ENCODE measurements around the gene ADGRL2. TPM values are rescaled to one million over a fixed set of nuclear protein-coding genes. Genes with fewer than 3 reads are reported as not detected.

ADGRL2 gene
- polyA plus RNA-seq, 1 donor (not counting 4 experiments of a cell fraction or from before 2014, with no cell fraction given), result 6.6 TPM

DNA sequence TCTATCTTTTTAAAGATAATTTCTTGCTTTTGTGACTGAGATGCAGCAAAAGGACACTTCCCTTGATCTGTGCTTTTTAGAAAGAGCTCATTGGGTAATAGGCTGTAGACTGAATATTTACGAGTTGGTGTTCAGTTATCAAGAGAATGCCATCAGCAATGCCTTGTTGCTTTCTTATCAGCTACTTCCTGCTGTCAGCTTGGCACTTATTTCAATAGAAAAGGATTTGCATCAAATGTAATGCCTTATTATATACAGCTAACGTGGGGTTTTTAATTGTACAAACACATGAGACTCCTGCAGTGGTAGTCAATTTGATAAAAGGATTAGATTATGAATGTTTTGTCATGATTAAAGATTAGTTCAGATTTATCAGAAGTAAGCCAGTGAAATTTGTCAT is 122.2 kb downstream of the ADGRL2 start:
- Histone ChIP-seq H3K4me3 (ENCODE audit: control insufficient read depth in 2 of 3, extremely low read depth in 1 of 3, insufficient read depth in 2 of 3, low read depth in 1 of 3, low read length in 3 of 3) (no peak overlapping the region), H3K4me2 (ENCODE audit: control insufficient read depth, extremely low read depth, insufficient read depth, low read depth, low read length) (no peak overlapping the region), H2AFZ (ENCODE audit: control insufficient read depth, low read length) (no peak overlapping the region), H3K79me2 (ENCODE audit: control insufficient read depth, insufficient read depth, low read length) (no peaks in the 10 kb centered on the region), H3K9me1 (ENCODE audit: control insufficient read depth, extremely low read depth, insufficient read depth, low read length) (no peaks in the 10 kb centered on the region), H3K27me3 (ENCODE audit: control insufficient read depth, extremely low read depth, insufficient read depth, low read length) (no peaks in the 10 kb centered on the region), H3K9me3 (ENCODE audit: control insufficient read depth, low read depth, low read length) (no peaks in the 10 kb centered on the region), H4K20me1 (ENCODE audit: control insufficient read depth, extremely low read depth, insufficient read depth, low read length) (no peaks in the 10 kb centered on the region), H3K9ac (ENCODE audit: control insufficient read depth, extremely low read depth, insufficient read depth, low read length) (no peak overlapping the region), H3K4me1 (ENCODE audit: control insufficient read depth, extremely low read depth, insufficient read depth, low read length) (no peaks in the 10 kb centered on the region), H3K36me3 (ENCODE audit: control insufficient read depth in 2 of 2, extremely low read depth in 1 of 2, insufficient read depth in 2 of 2, low read length in 2 of 2) (no peaks in the 10 kb centered on the region), H3K27ac (ENCODE audit: control insufficient read depth, insufficient read depth, low read length) (no peak overlapping the region)
- no peak for TF ChIP-seq EZH2 (IDR thresholded peaks at IDR 0.05; ENCODE audit: low read length)
- TF ChIP-seq, protein P1, sequence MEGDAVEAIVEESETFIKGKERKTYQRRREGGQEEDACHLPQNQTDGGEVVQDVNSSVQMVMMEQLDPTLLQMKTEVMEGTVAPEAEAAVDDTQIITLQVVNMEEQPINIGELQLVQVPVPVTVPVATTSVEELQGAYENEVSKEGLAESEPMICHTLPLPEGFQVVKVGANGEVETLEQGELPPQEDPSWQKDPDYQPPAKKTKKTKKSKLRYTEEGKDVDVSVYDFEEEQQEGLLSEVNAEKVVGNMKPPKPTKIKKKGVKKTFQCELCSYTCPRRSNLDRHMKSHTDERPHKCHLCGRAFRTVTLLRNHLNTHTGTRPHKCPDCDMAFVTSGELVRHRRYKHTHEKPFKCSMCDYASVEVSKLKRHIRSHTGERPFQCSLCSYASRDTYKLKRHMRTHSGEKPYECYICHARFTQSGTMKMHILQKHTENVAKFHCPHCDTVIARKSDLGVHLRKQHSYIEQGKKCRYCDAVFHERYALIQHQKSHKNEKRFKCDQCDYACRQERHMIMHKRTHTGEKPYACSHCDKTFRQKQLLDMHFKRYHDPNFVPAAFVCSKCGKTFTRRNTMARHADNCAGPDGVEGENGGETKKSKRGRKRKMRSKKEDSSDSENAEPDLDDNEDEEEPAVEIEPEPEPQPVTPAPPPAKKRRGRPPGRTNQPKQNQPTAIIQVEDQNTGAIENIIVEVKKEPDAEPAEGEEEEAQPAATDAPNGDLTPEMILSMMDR (optimal IDR thresholded peaks at IDR 0.05 in 1 of 3, IDR thresholded peaks at IDR 0.05 in 1 of 3, conservative IDR thresholded peaks at IDR 0.05 in 1 of 3; ENCODE audit: extremely low read depth in 1 of 3, insufficient read depth in 2 of 3, low read length in 3 of 3), result no peak
- FAIRE-seq, result no peak
- dilution Hi-C loops (cut with MboI; ENCODE audit: extremely low pct_ligation_motif_present, low sequenced_read_pairs), result no loop called here
- DNase-seq (ENCODE audit: low read depth, low spot score), result no peak

DNA sequence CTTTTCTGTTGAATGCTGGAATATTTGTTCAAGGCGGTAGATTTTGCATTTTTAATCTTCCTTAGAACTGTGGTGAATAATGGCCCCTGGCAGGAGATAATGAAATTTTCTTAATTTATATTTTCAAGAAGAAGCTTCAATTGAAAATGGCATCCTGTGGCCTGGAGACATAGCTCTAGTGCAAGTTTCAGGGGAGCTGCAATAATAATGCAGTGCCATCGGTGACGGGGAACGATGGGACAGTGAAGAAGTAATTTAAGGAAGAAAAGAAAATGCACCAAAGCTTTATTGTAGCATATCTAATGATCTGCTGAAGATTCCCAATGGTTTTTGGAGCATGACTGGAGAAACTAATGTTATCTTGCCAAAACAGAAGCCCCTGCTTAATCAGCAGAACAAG is 128.4 kb downstream of the ADGRL2 start:
- Histone ChIP-seq H2AFZ (ENCODE audit: control insufficient read depth, low read length) (no peak overlapping the region), H3K27me3 (ENCODE audit: control insufficient read depth, extremely low read depth, insufficient read depth, low read length) (no peaks in the 10 kb centered on the region), H4K20me1 (ENCODE audit: control insufficient read depth, extremely low read depth, insufficient read depth, low read length) (no peaks in the 10 kb centered on the region), H3K79me2 (ENCODE audit: control insufficient read depth, insufficient read depth, low read length) (no peaks in the 10 kb centered on the region), H3K27ac (ENCODE audit: control insufficient read depth, insufficient read depth, low read length) (no peak overlapping the region), H3K4me3 (ENCODE audit: control insufficient read depth in 2 of 3, extremely low read depth in 1 of 3, insufficient read depth in 2 of 3, low read depth in 1 of 3, low read length in 3 of 3) (no peak overlapping the region), H3K9me3 (ENCODE audit: control insufficient read depth, low read depth, low read length) (no peaks in the 10 kb centered on the region), H3K4me1 (ENCODE audit: control insufficient read depth, extremely low read depth, insufficient read depth, low read length) (no peaks in the 10 kb centered on the region), H3K9me1 (ENCODE audit: control insufficient read depth, extremely low read depth, insufficient read depth, low read length) (no peaks in the 10 kb centered on the region), H3K4me2 (ENCODE audit: control insufficient read depth, extremely low read depth, insufficient read depth, low read depth, low read length) (no peak overlapping the region), H3K36me3 (ENCODE audit: control insufficient read depth in 2 of 2, extremely low read depth in 1 of 2, insufficient read depth in 2 of 2, low read length in 2 of 2) (no peaks in the 10 kb centered on the region), H3K9ac (ENCODE audit: control insufficient read depth, extremely low read depth, insufficient read depth, low read length) (no peak overlapping the region)
- TF ChIP-seq EZH2 (IDR thresholded peaks at IDR 0.05; ENCODE audit: low read length), result no peak
- TF ChIP-seq, protein P1 (optimal IDR thresholded peaks at IDR 0.05 in 1 of 3, IDR thresholded peaks at IDR 0.05 in 1 of 3, conservative IDR thresholded peaks at IDR 0.05 in 1 of 3; ENCODE audit: extremely low read depth in 1 of 3, insufficient read depth in 2 of 3, low read length in 3 of 3), result no peak
- dilution Hi-C loops (cut with MboI; ENCODE audit: extremely low pct_ligation_motif_present, low sequenced_read_pairs), result no loop called here
- DNase-seq (ENCODE audit: low read depth, low spot score) (no peak), FAIRE-seq (no peak)

Data from keratinocyte (primary cell).